Measurements from ENCODE around the gene CEACAM18.
"Not testable (repeated sequence)": the region's sequence is repeated elsewhere in the genome, so short reads cannot be mapped to it uniquely, and the experiment has no call there.

The CEACAM18 gene

DNA sequence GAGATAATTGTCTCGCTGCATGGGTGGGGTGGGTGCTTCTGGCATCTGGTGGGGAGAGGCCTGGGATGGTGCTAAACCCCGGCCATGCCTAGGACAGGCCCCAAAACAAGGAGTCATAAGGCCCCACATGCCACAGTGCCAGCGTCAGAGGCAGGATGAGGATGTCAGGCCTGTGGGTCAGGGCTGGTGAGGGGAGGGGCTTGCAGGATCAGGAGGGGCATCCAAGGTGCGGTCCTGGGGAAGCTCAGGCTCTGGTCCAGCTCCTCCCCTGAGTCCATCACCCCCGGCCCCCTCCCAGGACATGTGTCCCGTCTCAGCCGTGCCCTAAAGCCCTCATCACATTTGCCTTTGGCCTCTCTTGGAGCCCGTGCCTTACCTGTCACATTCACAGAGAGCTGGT, 22.6 kb downstream of the CEACAM18 start:
- DNase-seq: not testable (repeated sequence)

DNA sequence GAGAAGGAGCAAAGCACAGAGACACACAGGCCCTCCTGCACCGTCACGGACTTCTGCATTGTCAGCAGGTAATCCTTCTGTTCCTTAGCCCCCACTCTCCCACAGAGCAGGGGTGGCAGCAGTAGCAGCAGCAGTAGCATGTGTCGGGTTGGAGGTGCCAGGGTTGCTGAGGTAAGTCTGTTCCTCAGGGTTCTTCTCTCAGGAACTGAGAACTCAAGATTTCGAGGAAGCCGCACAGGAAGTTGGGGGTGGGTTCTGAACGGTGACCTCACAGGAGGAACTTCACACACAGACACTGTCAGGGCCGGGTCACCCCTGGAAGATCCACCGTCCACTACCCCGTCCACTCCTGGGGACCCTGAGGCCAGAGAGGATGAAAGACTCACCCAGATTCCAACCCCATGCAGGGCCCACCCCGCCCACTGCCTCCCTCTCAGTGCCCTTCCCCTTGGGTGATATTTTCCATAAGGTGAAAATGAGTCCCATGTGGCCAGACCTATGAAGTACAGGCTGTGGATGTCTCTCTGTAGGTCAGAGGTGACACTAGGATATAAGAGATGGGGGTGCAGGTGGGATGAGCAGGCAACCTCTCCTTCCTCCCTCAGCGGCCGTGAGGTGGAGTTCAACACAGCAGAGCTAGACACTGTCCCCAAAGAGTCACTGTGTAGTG, 23.4 kb downstream of the CEACAM18 start, which contains the start of gene SIGLEC12:
SIGLEC12 (minus strand) TSS at position 207 of the 670 bp plus-strand sequence; CDS start at position 140, 67 bp downstream.
- peak; percentile 47 for DNase-seq

DNA sequence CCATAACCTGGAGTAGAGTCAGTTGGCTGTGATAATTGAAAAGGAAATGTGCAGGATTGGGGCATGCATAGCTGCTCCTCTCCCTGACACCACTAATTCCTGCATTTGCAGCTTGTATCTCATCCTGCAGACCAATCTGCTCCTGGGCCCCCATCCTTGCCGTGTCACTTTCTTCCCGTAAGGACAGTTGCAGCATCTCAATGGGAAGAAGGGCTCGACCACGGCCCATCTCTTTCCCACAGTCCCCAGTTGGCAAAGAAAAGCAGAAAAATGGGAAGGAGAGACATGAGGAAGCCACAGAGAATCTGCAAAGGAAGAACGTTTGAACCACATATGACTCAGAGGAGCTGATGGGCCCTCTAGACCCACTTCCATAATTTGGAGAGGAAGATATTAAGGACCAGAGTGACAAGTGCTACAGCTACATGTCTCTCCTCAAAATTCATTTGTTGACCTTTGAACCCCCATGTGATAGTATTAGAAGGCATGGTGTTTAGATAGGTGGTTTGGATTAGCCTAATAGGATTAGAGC, 25.0 kb downstream of the CEACAM18 start:
- DNase-seq: no peak

DNA sequence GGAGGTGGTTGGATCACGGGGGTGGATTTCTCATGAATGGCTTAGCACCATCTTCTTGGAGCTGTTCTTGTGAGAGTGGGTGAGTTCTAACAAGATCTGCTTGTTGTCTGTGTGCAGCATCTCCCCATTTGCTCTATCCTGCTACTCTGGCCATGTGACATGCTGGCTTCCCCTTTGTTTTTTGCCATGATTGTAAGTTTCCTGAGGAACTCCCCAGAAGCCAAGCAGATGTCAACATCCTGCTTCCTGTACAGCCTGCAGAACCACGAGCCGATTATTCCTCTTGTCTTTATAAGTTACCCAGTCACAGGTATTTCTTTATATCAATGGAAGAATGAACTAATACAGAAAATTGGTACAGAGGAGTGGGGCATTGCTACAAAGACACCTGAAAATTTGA, 25.6 kb downstream of the CEACAM18 start:
- DNase-seq: no peak

DNA sequence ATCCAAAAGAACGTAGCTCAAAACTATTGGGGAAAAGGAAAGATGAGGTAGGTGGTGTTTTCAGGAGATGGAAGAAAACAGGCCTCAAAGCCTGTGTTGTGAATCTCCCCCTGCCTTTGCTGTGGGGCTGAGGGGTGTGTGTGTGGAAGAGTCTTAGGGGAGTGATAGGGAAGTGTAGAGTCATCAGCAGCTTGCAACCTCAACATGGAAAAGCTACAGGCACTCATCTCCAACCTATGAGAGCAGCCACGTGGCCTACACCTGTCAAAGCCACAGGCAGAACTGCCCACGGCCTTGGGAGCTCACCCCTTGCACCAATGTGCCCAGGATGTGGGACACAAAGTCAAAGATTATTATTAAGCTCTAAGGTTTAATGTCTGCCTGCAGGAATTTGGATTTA, 27.6 kb downstream of the CEACAM18 start:
- DNase-seq: no peak

DNA sequence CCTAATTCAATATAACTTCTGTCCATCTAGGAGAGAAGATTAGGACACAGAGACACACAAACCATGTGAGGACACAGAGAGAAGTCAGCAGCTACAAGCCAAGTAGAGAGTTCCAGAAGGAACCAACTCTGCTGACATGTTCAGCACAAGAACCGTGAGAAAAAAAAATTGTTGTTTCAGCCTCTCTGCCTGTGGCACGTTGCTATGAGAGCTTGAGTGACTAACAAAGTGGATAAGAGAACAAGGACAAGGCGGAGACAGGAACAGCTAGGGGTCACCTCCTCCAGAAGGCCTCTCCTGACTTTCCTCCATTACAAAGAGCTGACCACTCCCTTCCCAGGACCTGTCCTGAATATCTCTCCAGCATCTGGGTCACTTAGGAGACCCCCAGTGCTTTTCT, 28.9 kb downstream of the CEACAM18 start:
- DNase-seq: no peak

DNA sequence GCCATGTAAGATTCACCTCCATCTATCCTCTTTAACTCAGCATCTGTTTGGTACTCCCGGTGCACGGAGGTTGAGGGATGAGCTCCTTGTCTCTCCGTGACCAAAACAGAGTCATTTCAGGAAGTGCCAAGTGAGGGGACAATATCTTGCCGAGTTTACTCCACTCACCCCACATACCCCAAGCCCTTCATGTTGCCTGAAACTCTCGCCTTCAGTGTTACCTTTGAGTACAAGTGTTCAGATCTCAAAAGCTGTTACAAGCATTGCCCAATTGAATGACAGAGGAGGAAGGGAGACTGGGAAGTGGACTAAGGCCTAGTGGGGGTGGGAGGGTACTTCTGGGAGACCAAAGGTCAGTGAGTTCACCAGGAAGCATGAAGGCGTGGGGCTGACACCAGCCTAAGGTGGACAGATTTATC, 29.3 kb downstream of the CEACAM18 start:
- no peak for DNase-seq

DNA sequence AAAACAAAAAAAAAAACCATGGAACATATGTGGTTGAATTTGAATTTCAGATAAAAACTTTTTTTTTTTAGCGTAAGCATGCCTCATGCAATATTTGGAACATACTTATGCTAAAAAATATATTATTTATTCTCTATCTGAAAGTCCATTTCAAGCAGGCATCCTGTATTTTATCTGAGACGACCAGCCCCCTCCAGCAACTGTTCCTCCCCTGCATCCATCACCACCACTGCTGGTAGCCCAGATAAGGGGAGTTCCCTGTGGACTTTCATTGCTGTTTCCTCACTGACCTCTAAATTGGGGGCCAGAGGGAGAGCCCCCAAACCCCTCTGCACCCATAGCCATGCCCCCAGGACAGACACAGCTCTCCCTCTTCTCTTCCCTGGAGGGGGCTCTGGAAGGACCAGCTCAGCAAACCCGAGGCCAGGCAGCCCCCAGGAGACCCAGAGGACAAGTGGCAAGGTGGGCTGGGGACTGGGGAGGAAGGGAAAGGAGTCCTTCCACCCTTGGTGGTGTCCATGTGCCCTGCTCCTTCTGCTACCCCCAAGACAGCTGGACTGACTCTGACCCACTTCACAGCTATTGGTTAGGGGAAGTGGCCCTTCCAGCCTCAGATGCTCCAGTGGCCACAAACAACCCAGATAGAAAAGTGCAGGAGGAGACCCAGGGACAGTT, 29.9 kb downstream of the CEACAM18 start:
- DNase-seq: no peak

DNA sequence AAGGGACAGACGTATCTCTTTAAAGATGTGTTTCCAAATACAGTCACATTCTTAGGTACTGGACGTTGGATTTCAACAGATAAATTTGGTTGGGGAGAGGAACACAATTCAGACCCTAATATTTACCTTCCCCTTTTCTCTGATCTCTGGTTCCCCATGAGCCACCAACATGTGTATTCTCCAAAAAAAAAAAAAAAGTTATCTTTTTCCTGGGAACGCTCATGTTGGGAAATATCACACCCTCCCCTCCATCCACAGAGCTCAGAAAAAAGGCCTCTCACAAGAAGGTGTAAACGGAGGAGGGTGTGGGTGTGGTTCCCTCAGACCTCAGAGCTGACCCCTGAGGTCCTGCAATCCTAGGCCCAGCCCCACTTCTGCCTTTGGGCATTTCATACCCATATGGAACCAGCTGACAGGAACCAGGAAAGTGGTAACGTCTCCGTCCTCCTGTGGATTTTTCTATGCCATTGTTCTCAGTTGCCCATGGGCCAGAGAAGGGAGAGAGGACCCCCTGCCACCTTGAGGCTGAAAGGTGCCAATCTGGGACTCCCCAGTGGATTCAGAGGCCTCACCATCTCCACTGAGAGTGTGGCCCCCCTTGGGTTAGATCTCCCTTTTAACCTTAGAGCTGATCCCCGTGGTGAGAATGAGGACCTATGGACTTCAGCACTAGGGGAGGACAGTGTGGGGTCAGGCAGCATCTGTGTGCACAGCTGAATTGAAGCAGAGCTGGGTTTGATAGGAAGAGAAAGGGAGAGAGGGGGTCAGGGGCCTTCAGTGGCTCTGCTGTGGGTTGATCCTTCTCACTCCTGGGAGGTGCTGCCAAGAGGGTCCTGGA, 31.7 kb downstream of the CEACAM18 start:
- no peak for DNase-seq

DNA sequence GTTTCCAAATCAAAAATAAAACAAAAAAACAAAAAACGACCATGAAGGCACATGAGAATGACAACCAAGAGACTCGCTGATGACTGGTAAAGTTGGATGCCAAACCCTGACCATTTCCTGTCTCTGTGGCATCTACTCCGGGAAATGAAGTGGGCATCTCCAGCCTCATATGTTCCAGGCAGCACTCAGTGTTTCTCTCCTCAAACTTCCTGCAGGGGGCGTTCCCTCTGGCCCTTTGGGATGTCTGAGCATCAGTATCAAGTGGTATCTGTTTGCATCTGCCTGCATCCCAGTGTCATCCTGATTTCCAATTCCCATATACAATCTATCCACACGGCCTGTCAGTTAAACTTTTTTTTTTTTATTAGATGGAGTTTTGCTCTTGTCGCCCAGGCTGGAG, 33.0 kb downstream of the CEACAM18 start:
- DNase-seq: peak; percentile 35

DNA sequence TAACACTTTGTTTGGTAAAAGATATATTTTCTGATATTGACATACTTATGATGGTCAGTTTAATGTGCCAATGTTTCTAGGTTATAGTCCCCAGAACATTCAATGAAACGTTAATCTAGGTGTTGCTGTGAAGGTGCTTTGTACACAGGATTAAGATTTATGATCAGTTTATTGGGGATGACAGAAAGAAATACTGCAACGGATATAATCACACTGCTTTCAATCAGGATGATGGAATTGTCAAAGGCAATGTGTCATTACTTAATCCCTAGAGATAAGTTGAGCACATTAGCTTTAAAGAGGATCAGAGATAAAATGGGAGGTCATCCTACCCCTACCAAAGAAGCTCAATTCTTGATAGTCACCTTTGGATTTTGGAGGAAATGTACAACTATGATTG, 35.6 kb downstream of the CEACAM18 start:
- no peak for DNase-seq

DNA sequence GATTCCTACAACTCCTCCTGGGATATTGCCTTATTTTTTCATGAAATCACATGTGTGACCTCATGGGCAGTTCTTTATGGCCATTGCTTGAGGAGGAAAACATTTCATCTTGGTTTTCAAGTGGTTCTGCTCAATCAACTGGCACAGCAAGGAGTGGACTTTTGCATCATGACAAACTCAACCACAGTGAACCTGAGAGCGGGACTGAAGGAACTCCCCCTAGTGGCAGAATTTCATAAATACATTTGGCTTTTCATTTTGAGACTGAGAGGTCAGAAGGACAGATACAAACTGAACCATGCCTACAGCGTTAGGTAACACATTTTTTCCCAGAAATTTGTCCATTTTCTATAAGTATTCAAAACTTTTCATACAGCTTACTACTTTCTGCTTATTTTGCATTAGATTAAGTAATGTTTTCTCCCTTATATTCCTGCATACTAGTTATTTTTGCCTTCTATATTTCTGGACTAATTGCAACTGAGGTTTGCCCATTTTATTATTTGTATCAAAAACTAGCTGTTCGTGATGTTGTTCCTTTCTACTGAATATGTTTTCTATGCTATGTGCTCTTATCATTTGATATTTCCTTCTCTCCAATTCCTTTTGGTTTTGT, 36.6 kb downstream of the CEACAM18 start:
- DNase-seq: peak; percentile 29

DNA sequence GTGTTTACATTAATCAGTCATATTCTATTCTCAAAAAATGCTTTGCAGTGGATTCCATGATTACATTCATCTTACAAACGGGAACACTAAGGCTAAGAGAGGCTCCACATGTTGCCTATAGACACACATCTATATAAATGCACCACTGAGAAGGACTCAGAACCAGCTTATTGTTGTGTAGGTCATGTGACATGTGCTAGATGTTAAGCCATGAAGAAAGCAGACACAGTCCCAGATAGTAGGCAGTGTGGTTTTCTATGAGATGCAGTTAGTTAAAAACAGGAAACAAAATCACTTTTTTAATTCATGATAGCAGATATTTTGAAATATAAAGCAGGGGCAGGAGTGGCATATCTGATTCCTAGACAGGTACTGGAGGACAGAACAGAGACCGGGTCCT, 42.4 kb downstream of the CEACAM18 start:
- no peak for DNase-seq

DNA sequence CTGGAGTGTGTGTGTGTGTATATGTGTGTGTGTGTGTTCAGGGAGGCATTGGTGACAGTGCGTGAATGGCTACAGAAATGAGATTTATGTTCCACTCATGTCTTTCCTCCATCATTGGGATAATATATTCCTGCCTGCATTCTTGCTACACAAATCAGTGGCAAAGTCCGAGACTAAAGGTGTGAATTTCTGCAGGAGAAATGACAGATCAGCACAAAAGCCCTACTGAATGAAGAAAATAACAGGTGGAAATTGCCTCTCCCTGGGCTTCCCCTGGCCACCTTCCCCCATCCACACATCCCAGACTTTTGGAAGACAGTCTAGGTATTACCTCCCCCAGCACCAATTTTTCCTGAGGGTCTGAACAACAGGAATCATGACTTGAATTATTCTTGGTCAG, 43.0 kb downstream of the CEACAM18 start:
- no peak for DNase-seq

DNA sequence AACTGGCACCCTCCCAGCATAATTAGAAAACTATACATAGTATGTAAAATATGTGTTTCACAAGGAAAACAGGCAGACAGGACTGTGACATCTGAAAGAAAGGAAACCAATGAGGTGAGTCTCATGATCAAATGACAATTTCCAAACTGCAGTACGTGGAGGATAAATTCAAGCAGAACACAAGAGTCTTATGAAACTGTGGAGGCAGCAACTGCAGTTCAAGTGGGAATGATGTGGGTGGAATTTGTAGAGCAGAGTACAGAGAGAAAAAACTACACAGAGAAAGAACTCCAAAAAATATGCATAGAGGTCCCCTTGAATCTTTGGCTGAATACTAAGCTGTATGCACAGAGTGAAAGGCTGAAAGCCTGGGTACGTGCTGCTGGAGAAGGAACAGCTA, 43.4 kb downstream of the CEACAM18 start:
- no peak for DNase-seq

DNA sequence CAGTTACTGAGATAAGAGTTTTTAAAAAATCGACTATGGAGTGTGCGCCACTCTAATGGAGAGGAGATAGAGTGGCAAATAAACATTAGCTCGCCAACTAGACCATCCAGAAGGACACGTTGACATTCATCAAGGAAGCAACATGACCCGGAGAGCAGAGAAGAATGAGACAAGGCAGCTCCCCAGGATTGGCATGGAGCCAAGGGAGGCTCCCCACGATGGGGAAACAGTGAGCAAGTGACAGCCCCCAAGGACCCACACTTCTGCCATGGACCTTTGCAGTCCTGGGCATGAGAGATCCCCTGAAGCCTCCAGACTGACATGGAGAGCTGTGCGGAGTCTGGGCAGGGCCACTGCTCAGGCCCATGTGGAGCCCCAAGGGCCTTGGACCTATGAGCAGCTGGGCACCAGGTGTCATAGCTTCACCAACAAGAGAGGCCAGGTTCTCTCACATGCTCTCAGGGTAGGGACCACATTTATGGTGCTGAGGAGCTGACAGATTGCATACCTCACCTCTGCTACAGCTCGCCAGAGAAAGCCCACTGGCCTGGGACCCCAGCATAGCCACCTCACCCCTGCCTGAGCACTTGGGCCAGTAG, 46.4 kb downstream of the CEACAM18 start:
- no peak for DNase-seq

DNA sequence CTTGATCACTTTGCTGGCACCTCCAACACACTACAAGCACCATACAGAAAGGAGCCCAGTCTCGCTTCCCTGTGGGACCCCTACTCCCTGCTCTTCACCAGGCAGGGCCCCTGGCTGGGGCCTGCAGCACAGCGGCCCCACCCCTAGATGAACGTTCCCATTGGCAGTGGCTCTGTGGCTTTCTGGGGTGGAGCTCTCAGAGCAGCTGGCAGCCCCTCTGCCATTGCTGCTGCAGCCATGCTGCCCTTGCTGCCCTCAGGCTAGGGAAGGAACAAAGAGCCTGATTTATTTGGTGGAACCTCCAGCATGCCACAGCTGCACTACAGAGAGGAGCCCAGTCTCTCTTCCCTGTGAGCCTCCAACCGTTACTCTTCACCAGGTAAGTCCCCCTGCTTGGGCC, 47.3 kb downstream of the CEACAM18 start:
- DNase-seq: no peak

DNA sequence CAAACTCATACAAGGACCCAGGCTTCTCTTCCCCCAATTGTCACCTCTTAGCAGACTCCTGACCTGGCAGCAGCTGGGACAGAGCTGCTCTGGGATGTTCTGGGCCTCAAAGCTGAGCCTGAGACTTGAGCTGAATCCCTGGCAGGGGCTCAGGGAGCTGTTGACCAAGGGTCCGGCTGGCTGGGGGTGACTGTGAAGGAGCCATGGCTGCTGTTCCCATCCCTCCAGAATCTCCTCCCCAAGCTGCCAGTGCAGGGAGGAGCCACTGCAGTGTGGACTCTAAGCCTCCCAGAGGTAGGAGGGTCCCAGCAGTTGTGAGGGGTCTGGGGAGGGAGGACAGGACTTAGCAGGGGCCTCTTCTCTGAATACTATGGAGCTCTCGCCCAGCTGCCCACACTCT, 51.0 kb downstream of the CEACAM18 start:
- no peak for DNase-seq

DNA sequence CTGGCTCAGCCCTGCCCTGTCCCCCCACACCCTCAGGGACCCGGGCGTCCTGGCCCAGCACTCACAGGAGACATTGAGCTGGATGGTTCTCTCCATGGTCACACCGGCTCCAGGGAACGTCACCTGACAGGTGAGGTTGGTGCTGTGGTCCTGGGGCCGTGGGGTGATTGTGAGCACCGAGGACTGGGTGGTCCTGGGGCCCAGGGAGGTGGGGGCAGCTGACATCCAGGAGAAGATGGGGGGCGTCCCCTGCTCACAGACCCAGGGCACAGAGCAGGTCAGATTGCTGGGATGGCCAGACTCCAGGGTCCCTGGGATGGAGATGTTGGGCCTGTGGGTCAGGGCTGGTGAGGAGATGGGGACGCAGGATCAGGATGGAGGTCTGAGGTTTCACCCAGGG, 52.3 kb downstream of the CEACAM18 start:
- no peak for DNase-seq

DNA sequence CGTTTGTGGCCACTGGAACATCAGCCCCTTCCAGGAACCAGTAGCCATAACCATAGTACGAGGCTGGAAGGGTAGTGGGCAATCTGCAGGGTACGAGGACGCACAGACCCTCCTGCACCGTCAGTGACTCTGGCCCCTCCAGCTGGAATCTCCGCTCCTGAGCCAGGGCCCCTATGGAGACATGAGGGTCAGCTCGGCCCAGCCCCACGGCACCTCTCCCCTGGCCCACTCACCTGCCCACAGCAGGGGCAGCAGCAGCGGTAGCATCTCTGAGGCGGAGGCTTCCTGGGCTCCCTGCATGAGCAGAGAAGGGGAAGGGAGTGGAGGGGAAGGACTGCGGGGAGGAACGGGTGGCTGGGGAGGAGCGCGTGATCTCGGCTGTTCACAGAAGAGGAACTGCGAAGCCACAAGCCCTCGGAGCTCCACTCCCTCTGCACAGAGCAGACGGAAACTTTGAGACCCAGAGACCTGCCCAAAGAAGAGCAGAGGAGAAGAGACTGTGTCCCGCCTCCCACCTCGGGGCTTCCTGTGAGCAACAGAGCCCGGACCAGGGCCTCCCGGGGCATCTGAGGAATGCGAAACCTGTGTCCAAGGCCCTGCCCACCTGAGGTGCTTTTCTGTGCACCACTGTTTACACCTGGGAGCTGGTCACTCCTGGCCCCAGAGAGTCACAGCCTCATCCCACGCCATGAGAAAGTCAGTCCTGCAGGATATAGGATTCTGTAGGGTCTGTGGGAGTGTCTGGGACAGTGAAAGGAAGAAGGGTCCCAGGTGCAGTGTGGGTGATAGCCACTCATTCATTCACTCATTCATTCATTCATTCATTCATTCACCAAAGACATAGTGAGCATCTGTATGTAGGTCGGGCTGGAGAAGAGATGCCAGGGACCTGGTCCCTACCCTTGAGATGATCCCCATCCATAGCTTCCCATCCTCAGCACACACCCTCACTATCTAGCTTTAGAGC, 53.3 kb downstream of the CEACAM18 start, which contains the start of gene SIGLEC6:
SIGLEC6 (minus strand) TSS at position 322 of the 967 bp plus-strand sequence; CDS start at position 300, 22 bp downstream.
- DNase-seq: peak; percentile 29

DNA sequence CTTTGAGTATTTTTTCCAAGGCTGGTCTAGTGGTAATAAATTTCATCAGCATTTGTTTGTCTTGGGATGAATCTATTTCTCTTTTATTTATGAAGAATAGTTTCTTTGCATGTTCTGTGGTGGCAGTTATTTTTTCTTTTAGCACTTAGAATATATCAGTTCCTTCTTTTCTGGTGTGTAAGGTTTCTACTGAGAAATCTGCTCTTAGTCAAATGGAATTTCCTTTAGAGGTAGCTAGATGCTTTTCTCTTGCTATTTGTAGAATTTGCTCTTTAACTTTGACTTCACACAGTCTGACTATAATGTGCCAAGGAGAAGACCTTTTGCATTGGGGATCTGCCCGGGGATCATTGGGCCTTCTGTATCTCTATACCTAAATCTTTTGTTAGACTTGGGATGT, 57.2 kb downstream of the CEACAM18 start:
- no peak for DNase-seq
